AG04449 (cell line): ENCODE results near the gene RIIAD1.

Experiments used
- CTCF ChIA-PET: fragments of 350-600 bp; formaldehyde crosslinking; extraction: SDS; loops from one replicate; lab custom pipeline; 2021; ENCODE audit warnings: antibody characterized with exemption; lab: Yijun Ruan, JAX
- POLR2A ChIA-PET: fragments of 400-600, 350-600 bp; formaldehyde crosslinking; extraction: SDS; loops from one replicate; lab custom pipeline; 2020; ENCODE audit warnings: antibody characterized with exemption, inconsistent platforms; lab: Yijun Ruan, JAX
- DNase-seq: peaks from one replicate; pipeline ENCODE4 v3.0.0-alpha.2; 2010; ENCODE audit warnings: low read depth, low spot score
- H3K4me3 ChIP-seq: 2 replicates; pipeline ENCODE4 v1.5.1; 2011; ENCODE audit warnings: low read depth, mild to moderate bottlenecking, control low read depth, low read length
- TF ChIP-seq, protein P1 (sequence below): IDR thresholded peaks from one replicate; pipeline ENCODE4 v1.5.1; 2011; ENCODE audit warnings: mild to moderate bottlenecking, moderate library complexity, low read length, control low read depth, inconsistent platforms; ENCODE audit not compliant: insufficient read depth; ENCODE audit errors: missing control alignments

RIIAD1 gene

DNA sequence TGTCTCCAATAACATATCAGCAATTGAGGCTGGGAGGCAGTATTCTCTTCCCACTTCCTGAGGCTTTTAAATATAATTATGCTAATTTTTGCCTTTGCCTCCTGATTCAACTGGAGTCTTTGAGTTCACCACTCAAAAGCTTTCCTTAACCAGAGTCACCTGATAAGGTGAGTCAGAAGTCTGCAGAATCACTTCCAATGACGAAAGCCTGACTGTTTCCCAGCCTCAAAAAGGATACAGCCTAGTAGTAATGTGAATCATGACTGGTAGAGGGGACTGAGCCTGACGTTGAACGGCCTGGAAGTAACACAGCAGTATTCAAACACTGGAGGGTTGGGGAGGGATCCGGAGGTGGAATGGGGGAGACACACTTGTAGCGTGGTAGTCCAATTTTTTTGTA is 52.4 kb downstream of the RIIAD1 start:
- ChIA-PET CTCF (no interaction called here), POLR2A (no interaction called here)
- DNase-seq = no peak
- TF ChIP-seq, protein P1, sequence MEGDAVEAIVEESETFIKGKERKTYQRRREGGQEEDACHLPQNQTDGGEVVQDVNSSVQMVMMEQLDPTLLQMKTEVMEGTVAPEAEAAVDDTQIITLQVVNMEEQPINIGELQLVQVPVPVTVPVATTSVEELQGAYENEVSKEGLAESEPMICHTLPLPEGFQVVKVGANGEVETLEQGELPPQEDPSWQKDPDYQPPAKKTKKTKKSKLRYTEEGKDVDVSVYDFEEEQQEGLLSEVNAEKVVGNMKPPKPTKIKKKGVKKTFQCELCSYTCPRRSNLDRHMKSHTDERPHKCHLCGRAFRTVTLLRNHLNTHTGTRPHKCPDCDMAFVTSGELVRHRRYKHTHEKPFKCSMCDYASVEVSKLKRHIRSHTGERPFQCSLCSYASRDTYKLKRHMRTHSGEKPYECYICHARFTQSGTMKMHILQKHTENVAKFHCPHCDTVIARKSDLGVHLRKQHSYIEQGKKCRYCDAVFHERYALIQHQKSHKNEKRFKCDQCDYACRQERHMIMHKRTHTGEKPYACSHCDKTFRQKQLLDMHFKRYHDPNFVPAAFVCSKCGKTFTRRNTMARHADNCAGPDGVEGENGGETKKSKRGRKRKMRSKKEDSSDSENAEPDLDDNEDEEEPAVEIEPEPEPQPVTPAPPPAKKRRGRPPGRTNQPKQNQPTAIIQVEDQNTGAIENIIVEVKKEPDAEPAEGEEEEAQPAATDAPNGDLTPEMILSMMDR = no peak
- H3K4me3 ChIP-seq = no peak overlapping the region

DNA sequence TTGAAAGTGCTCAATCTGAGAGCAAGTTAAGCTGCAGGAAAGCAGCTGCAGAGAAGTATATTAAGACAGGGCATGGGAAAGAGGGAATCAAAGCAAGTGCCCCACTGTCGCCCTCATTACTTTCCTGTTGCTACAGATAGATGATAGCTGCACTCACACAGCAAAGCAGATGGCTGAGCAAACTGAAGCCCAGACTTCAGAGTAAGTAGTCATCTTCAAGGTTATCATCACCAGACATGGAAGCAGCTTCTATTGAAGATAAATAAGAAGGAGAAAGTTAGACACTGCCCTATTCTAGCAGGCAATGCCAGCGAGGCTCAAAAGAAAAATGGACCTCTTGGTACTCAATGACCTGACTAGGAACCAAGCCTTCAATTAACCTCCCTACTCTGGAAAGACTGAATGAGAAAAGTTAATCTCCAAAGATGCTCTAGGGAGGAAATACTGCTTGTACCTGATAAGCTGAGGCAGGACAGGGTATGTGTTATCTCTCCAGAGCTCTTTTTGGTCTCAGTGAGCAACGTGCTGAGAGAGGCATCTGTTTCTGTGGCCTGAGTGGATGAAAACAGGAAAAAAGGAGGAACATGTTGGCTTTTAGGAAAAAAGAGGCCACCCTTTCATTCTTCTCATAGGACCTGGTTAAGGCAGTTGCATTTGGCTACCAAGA is 53.1 kb downstream of the RIIAD1 start:
- TF ChIP-seq, protein P1 = no peak
- DNase-seq = no peak
- ChIA-PET CTCF (interaction anchor here (1.5 kb wide), 1 partner anchor 15 kb away, joined by 5 read pairs; the partner anchor contains the start of gene TDRKH), POLR2A (no interaction called here)
- H3K4me3 ChIP-seq = no peak overlapping the region

DNA sequence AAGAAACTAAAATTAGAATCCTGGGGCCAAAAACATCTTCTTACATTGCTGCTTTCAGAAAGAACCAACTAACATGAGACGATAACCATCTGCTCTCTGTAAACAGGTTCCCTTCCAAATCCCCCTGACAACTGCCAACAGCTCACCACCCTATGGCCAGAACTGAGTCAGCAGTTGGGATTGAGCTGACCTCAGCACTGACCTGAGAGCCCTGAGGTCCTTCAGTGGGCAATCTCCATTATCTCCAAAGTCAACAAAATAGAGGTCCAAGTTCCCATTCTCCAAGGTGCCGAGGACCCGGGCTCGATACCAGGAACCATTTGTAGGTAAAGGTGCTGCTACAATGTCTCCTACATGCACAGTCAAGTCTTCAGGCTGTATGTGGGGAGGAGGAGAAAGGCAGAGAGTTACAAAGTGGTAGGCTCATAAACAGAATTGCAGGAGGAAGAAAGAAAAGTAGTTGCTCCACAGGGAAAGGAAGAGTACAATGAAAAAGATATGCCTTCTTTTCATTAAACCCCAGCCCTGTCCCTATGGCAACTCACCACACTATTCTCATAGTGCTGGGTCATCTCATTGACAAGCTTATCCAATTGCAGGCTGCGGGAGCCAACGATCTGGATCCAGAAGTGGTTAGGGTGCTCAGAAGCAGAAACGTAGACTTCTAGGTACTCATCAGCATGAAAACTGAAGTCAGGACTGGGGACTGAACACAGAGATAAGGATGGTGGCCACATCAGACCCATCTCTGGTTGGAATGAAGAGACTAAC is 54.8 kb downstream of the RIIAD1 start:
- DNase-seq = no peak
- POLR2A ChIA-PET = no interaction called here
- CTCF ChIA-PET = interaction anchor here (1.5 kb wide), 1 partner anchor 14 kb away, joined by 5 read pairs; the partner anchor contains the start of gene TDRKH
- TF ChIP-seq, protein P1 = no peak
- no peak overlapping the region for H3K4me3 ChIP-seq

DNA sequence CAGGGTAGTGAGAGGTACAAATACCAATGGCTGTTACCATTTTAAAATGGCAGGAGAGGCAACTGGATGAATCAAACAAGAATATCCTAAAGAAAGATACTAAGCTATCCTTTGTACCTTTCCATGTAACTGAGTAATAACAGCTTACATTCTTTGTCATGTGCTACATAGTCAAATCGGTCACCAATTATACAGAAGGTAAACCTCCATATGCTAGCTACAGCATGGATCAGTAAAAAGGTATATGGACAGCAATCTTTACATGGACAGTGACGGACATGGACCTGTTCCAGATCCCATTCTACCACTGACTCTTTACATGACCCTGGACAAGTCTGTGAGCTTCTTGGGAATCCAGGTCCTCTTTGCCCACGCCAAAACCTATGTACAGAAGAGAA is 55.3 kb downstream of the RIIAD1 start:
- ChIA-PET POLR2A (no interaction called here), CTCF (no interaction called here)
- no peak for DNase-seq
- no peak overlapping the region for H3K4me3 ChIP-seq
- TF ChIP-seq, protein P1 = no peak

DNA sequence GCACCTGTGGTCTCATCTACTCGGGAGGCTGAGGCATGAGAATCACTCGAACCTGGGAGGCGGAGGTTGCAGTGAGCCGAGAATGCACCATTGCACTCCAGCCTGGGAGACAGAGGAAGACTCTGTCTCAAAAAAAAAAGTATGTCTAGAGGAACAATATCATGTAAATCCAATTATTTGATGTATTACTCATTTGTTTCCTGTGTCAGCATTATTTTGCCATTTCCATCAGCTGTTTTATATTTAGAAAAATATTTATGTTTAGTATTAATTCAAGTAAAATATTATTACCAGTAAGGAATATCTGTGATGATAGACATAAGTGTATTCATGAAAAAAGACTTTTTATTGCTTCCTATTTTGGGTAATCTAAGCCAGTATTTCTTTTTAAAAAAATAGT is 56.0 kb downstream of the RIIAD1 start:
- H3K4me3 ChIP-seq = no peak overlapping the region
- DNase-seq = no peak
- ChIA-PET POLR2A (no interaction called here), CTCF (interaction anchor here (0.7 to 1.2 kb wide), 2 partner anchors 13 to 319 kb away, joined by 3 read pairs; partner anchors contain the start of gene TDRKH)
- TF ChIP-seq, protein P1 = no peak
